ENCODE results near the gene RBKS. TPM values are rescaled to one million over a fixed set of nuclear protein-coding genes. Genes with fewer than 3 reads are reported as not detected.

Gene RBKS
- total and polyA plus RNA-seq, 2 of the 8 experiments (the other 6 are each of a cell fraction or from before 2014, with no cell fraction given), result 1.1 to 1.5 TPM

- Histone ChIP-seq H3K18ac (ENCODE audit: extremely low read depth, low read length) (no peak overlapping the region), H4K8ac (ENCODE audit: extremely low read depth, insufficient read depth, low read length) (no peak overlapping the region), H3K4me1 (replicated peaks in 1 of 4; ENCODE audit: control insufficient read depth in 3 of 4, insufficient read depth in 4 of 4, low read length in 3 of 4) (peaks cover 5 to 12% (median 7%) of the 10 kb centered on the region in 4 experiments), H2BK12ac (ENCODE audit: low read depth, low read length) (no peak overlapping the region), H3K36me3 (ENCODE audit: control insufficient read depth in 2 of 4, insufficient read depth in 4 of 4, low read length in 3 of 4) (no peaks in the 10 kb centered on the region), H3K23ac (ENCODE audit: insufficient read length) (no peak overlapping the region), H4K91ac (replicated peaks; ENCODE audit: insufficient read length, low read length) (no peak overlapping the region), H3K14ac (ENCODE audit: insufficient read length) (no peak overlapping the region), H3K27ac (ENCODE audit: low read depth, low read length) (no peak overlapping the region), H3K56ac (replicated peaks; ENCODE audit: insufficient read length, low read depth, low read length) (no peak overlapping the region), H3K4ac (replicated peaks; ENCODE audit: insufficient read length, low read depth, low read length) (no peak overlapping the region), H2BK15ac (ENCODE audit: low read length) (no peak overlapping the region), H3K9ac (replicated peaks in 1 of 4; ENCODE audit: extremely low read depth in 1 of 4, low read depth in 3 of 4, low read length in 3 of 4) (no peak overlapping the region), H3K79me2 (ENCODE audit: control insufficient read depth in 1 of 2, insufficient read depth in 2 of 2, low read length in 2 of 2) (no peaks in the 10 kb centered on the region), H3K79me1 (ENCODE audit: low read depth, low read length) (no peaks in the 10 kb centered on the region), H3K9me3 (ENCODE audit: insufficient read depth in 2 of 2, low read depth in 1 of 2, low read length in 1 of 2) (peaks cover 0 to 4% of the 10 kb centered on the region in 2 experiments; a peak in 1 of 4 replicates), H2AFZ (ENCODE audit: low read length) (no peak overlapping the region), H3K4me2 (ENCODE audit: insufficient read depth in 1 of 2, low read depth in 2 of 2, low read length in 2 of 2) (no peak overlapping the region), H4K5ac (ENCODE audit: insufficient read length, low read depth, low read length) (no peak overlapping the region), H3K4me3 (ENCODE audit: extremely low read depth in 1 of 4, insufficient read depth in 2 of 4, low read depth in 3 of 4, low read length in 4 of 4) (no peak overlapping the region), H2BK20ac (ENCODE audit: low read length) (no peak overlapping the region), H2BK120ac (replicated peaks; ENCODE audit: low read depth, low read length) (no peak overlapping the region), H2AK5ac (ENCODE audit: low read depth, low read length) (no peak overlapping the region), H2BK5ac (ENCODE audit: low read depth, low read length) (no peak overlapping the region), H3K27me3 (replicated peaks in 1 of 4; ENCODE audit: control insufficient read depth in 3 of 4, extremely low read depth in 1 of 4, insufficient read depth in 3 of 4, low read length in 3 of 4) (no peaks in the 10 kb centered on the region; a peak in 1 of 7 replicates), H3K23me2 (ENCODE audit: low read depth, low read length) (peaks cover 8% of the 10 kb centered on the region; the same call in 1 of the 2 replicates), H4K20me1 (replicated peaks in 1 of 2; ENCODE audit: control insufficient read depth in 1 of 2, insufficient read depth in 2 of 2, low read length in 2 of 2) (no peaks in the 10 kb centered on the region)
- DNase-seq (ENCODE audit: low read depth in 1 of 2, low spot score in 2 of 2) (no peak), FAIRE-seq (no peak)
- ChIA-PET CTCF (ENCODE audit: partially characterized antibody) (interaction anchor here (1.2 kb wide), 1 partner anchor 16 kb away, joined by 3 read pairs; no protein-coding TSS in a partner anchor), POLR2A (ENCODE audit: partially characterized antibody) (interaction anchor here (1.2 to 5.2 kb wide), 2 partner anchors 13 to 35 kb away, joined by 3 to 63 read pairs; no protein-coding TSS in a partner anchor)
- no peak for TF ChIP-seq CEBPB (IDR thresholded peaks at IDR 0.05; ENCODE audit: low read depth, low read length)
- WGBS, 2 experiments (ENCODE audit: extremely low coverage in 1 of 2, insufficient coverage in 1 of 2, insufficient read length in 1 of 2, insufficient replicate concordance in 2 of 2, low coverage in 1 of 2, low lambda C conversion rate in 2 of 2, missing lambda C conversion rate in 1 of 2), result 90% methylated on average over 4 of the region's 4 CpGs; no CpG with 5 or more reads in 1 of the 2 experiments
Observed at GRCh38 chr2:27739058-27739373, 151.2 kb downstream of the RBKS start.

Measured in H1 (cell line).